SK-N-SH treated with all-trans-retinoic acid at 6 μM for 48 hours (cell line): ENCODE measurements around the gene MDFIC.

Experiments used
- ARNTL ChIP-seq: fragments of 450-650 bp; formaldehyde crosslinking; IDR thresholded peaks from 2 replicates; pipeline ENCODE4 v1.5.0; 2020; ENCODE audit warnings: low read depth, mild to moderate bottlenecking, moderate library complexity, borderline replicate concordance
- GLIS3 ChIP-seq: fragments of 250-450 bp; sonication (Bioruptor Pico); IDR thresholded peaks from 2 replicates; pipeline ENCODE4 v1.5.0; 2020; ENCODE audit warnings: mild to moderate bottlenecking, moderate library complexity
- PATZ1 ChIP-seq: fragments of 250-450 bp; sonication (Bioruptor Pico); IDR thresholded peaks from 2 replicates; pipeline ENCODE4 v1.8.0; 2020; ENCODE audit warnings: mild to moderate bottlenecking, moderate library complexity, borderline replicate concordance
- POU6F1 ChIP-seq: fragments of 250-450 bp; sonication (Bioruptor Pico); IDR thresholded peaks from 2 replicates; pipeline ENCODE4 v1.8.0; 2021; ENCODE audit warnings: low read depth, mild to moderate bottlenecking, moderate library complexity, borderline replicate concordance
- TOX ChIP-seq: fragments of 250-450 bp; sonication (Bioruptor Pico); IDR thresholded peaks from 2 replicates; pipeline ENCODE4 v1.8.0; 2021; ENCODE audit warnings: mild to moderate bottlenecking, moderate library complexity, borderline replicate concordance
- ZC3H10 ChIP-seq: fragments of 250-450 bp; sonication (Bioruptor Pico); IDR thresholded peaks from 2 replicates; pipeline ENCODE4 v1.5.1; 2021; ENCODE audit warnings: mild to moderate bottlenecking, moderate library complexity
- ZFP3 ChIP-seq: fragments of 250-450 bp; sonication (Bioruptor Pico); IDR thresholded peaks from 2 replicates; pipeline ENCODE4 v1.5.0; 2020; ENCODE audit warnings: mild to moderate bottlenecking, moderate library complexity
- ZFP30 ChIP-seq: fragments of 450-650 bp; formaldehyde crosslinking; IDR thresholded peaks from 2 replicates; pipeline ENCODE4 v1.5.0; 2022; ENCODE audit warnings: mild to moderate bottlenecking, moderate library complexity
- ZNF8 ChIP-seq: fragments of 450-650 bp; formaldehyde crosslinking; IDR thresholded peaks from 2 replicates; pipeline ENCODE4 v1.5.0; 2020; ENCODE audit warnings: mild to moderate bottlenecking, moderate library complexity

- no peak for TF ChIP-seq ZNF8 (CRISPR knock-in tag)
- no peak for TF ChIP-seq PATZ1 (CRISPR knock-in tag)
- TF ChIP-seq ZC3H10: no peak
- TF ChIP-seq GLIS3: no peak
- no peak for TF ChIP-seq POU6F1 (CRISPR knock-in tag)
- TF ChIP-seq ARNTL (CRISPR knock-in tag): no peak
- no peak for TF ChIP-seq TOX (CRISPR knock-in tag)
- no peak for TF ChIP-seq ZFP30
- TF ChIP-seq ZFP3: no peak
Measured at GRCh38 chr7:115066050-115066449, 144.2 kb downstream of the MDFIC start.
